ENCODE measurements around the gene TRIP13.
A peak's percentile ranks its signal among the peaks of the same experiment; 100 is the strongest.
"Not testable (repeated sequence)": the region's sequence is repeated elsewhere in the genome, so short reads cannot be mapped to it uniquely, and the experiment has no call there.

Gene TRIP13

DNA sequence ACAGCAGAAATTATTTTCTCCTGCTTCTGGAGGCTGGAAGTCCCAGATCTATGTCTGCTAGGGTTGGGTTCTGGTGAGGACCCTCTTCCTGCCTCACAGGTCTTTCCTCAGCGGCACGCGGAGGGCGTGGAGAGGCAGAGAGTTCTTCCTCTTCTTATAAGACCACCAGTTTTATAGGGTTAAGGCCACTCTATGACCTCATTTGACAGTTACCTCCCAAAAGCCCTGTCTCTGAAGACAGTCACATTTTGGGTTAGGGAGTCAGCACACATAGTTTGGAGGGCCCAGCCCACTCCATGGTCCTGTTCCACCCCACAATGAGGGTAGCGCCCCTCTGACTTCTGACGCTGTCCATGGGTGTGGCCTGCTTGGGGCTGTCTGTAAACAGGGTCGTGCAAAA lies 46.7 kb downstream of the TRIP13 start:
- no peak for DNase-seq

- DNase-seq, result not testable (repeated sequence)
Measured at GRCh38 chr5:940741-941140, 48.1 kb downstream of the TRIP13 start.

DNA sequence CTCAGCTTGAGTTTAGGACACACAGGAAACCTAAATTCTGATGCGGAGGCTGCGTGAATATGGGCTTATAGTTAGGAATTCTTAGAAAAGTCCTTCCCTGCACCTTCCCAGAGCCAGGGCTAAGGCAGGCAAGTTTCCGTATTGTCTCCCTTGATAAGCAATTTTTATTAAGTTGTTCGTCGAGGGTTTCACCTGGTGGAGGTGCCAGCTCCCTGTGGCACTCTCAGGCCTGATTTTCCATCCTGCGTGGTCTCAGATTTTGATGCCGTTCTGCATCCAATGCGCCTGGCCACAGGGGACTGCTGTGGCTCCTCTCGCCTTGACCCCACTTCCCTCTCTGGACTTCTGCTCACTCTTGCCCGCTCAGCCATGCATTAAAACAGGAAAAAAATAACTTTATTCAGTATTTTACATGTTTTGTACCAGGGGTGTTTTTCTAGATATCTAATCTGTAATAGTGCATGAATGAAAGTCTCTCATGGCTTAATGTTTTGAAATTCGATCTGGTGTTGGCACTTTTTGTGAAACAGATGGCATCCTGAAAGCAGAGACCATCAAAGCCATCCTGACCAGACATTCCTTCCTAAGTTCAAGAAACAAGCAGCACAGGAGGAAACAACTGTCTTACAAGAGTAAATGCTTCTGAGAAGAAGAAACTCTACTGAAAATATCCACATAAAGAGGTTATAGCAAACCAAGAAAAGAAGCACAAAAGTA lies 50.7 kb downstream of the TRIP13 start:
- no peak for DNase-seq

DNA sequence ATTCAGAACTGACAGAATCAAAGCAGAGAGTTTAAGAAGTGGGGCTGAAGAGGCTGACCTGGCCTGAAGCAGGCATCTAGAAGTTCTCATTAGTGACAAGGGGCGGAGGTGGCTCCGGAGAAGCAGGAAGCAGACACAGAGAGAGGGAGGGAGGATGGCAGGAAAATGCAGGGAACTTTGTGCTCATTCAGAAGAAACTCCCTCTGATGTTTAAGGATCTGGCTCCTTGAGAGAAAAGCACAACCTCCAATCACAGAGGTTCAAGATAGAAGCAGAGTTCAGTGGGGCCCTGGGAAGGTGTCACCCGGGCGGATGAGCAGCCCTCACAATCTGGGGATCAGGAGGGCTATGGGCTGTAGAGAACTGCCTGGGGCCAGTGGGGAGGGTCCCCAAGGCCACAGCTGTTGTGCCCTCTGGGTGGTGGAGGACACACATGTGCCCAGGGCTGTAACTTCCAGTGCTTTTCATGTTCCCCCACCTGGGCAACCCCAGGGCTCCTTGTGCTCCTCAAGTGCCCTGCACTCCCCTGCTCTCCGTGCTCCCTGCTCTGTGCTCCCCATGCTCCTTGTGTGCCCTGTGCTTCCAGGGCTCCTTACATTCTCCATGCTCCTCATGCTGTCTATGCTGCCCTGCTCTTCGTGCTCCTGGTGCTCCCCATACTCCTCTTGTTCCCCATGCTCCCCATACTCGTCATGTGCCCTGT lies 51.4 kb downstream of the TRIP13 start:
- no peak for DNase-seq

DNA sequence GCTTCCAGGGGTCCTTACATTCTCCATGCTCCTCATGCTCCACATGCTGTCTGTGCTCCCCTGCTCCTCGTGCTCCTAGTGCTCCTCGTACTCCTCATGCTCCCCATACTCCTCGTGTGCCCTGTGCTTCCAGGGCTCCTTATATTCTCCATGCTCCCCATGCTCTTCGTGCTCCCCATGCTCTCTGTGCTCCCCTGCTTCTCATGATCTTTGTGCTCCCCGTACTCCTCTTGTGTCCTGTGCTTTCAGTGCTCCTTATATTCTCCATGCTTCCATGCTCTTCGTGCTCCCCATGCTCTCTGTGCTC lies 51.9 kb downstream of the TRIP13 start:
- DNase-seq, result no peak

GRCh38 chr5:944992-945685 lies 52.5 kb downstream of the TRIP13 start:
- no peak for DNase-seq

DNA sequence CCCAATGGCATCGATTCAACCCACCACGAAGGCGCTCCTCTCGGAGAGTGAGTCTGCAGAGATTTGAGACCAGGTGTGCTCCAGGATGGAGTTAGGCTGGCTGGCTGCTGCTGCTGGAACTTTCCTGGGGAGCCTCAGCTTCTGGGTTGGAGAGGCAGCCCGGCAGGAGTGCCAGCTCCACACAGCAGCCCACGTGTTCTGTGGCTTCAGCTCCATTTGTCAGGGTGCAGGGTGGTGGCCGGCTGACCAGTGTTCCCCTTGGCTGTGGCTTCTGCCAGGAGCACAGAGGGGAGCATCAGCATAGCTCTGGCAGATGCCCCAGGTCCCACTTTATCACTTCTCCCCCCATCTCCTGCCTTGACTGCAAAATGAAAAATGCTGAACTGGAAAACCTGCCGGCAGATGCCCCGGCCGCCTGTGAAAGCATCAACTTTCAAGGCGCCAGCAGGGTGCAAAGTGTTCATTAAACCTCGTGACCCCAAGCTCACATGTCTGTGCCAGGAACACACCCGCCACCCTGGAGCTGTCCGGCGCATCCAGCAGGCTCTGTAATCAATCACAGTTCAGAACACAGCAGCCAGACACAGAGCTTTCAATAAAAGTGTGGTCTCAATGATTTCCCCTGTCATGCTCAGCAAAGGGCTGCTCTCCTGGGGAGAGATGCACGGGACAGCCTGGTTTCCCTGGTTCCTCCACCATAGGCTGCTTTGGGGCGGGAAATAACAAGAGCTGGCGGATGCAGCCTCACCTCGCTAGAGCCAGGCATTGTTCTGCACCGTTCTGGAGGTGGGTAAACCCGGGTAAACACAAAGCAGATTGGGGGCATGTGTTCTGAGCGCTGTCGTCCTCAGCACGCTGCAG lies 53.2 kb downstream of the TRIP13 start:
- no peak for DNase-seq

- DNase-seq, result no peak
Measured at GRCh38 chr5:946720-947625, 54.3 kb downstream of the TRIP13 start.

DNA sequence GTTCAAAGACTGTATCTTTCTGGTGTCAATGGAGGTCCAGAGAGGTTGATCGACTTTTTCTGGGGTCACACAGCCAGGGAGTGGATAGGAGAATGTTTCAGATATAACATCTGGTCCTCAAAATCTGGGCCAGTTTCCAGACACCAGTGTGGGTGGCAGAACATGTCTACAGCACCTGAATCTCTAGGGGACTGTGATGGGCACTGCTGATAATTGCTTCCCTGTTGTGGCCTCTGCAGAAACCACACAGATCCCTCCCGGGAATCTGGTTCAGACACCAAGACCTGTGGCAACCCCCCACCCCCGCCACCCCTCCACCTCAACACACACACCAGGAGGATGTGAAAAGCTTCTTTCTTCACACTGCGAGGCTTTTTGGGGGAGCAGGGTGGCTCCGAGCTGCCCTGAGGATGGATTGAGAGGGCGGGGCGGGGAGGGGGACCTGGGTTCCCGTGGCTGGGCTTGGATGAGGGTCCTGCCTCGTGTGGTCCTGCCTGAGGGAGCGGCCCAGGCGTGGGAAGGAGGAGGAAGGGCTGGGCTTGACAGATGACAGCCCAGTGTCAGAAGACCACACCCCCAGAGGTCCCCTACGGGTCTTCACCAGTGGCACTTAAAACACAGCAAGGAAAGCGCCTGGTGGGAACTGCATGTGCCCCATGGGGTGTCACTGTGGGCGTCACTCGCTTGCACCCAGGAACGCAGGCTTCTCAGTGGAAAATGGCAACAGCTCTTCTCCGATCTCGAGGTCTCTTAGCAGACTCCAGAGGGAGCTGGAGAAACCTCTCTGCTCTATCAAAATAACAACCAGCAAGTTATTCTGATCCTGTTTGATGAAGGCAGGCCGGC lies 55.2 kb downstream of the TRIP13 start:
- DNase-seq, result no peak

GRCh38 chr5:948472-949274 lies 56.0 kb downstream of the TRIP13 start:
- DNase-seq, result no peak

GRCh38 chr5:949275-949543 lies 56.5 kb downstream of the TRIP13 start:
- no peak for DNase-seq

DNA sequence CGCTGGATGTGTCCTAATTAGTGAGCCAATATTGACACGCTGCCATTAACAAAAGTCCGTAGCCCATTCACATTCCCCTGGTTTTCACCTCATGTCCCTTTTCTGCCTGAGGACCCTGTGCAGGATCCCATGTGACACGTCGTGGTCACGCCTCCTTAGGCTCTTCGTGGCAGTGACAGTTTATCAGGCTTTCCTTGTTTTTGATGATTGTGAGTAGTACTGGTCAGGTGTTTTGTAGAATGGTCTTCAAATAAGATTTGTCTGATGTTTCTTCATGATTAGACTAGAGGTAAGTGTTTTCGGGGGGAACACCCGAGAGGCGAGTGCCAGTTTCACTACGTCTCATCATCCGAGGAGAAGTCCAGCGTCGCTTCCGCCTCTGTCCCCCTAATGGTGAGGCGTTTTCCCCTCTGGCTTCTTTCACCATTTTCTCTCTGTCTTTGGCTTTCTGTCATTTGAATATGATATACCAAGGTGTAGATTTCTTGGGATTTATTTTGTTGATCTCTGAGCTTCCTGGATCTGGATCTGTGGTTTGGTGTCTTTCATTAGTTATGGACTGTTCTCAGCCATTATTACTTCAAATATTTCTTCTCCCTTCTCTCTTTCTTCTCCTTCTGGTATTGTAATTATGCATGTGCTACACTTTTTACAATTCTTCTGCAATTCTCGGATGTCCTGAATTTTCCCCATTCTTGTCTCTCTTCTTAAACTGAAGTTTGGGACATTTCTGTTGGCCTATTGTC lies 57.3 kb downstream of the TRIP13 start:
- DNase-seq, result no peak

DNA sequence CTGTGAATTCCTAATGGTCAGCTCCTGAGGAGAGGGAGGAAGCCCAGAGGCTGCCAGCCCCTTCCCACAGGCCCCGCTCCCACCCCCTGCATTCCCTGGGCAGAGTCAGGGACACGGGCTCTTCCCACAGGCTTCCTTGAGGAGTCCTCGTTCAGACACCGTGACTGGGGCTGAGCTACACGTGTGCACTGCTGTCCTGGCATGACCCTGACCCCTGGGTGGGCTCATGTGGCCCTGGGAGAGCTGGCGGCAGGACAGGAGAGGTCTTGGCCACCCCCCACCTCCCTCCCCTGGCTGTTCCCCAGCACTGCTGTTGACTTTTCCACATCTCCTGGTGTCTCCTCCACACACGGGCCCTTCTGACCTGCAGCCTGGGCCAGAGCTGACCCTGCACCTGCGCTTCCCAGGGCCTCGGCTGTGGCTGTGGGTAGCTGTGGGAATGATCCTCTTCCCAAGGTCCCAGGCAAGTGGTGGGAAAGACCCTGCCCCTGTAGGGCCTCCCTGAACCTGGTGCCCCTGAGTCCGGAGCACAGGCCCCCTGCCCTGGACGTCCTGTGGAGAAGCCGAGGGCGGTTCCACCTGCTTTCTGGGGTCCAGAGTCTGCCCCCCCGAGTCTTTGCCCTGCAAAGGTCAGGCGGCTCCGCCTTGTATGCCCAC lies 59.4 kb downstream of the TRIP13 start:
- no peak for DNase-seq

GRCh38 chr5:952597-953271 lies 60.0 kb downstream of the TRIP13 start:
- no peak for DNase-seq

GRCh38 chr5:953535-954449 lies 61.1 kb downstream of the TRIP13 start:
- peak; percentile 9 for DNase-seq

GRCh38 chr5:955886-956761 lies 63.4 kb downstream of the TRIP13 start:
- no peak for DNase-seq

All from right forelimb (tissue), 1 donor.